Fibroblast of skin of right quadriceps (primary cell): ENCODE results near the gene GANC.

Experiments used
- DNase-seq: peaks from one replicate; pipeline ENCODE4 v3.0.0-alpha.2; 2013

GANC gene

GRCh38 chr15:42348083-42348482 is 75.1 kb downstream of the GANC start:
- DNase-seq = peak; percentile 88

DNA sequence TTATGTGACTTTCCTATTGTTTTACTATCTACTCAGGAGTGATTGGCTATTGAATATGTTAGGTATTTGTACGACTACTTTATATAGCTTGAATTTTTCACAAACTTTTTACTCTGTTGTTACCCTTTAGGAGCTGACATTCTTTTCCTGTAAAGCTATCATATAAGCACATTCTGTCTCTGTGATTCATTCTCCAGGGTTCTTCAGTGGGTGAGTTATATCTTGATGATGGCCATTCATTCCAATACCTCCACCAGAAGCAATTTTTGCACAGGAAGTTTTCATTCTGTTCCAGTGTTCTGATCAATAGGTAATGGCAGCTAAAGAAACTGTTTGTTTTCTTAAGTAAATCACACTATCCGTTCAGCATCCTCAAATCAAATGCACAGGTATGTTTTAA is 76.2 kb downstream of the GANC start:
- peak; percentile 73 for DNase-seq

- no peak for DNase-seq
These were observed 79.4 kb downstream of the GANC start for GRCh38 chr15:42352401-42352800.

DNA sequence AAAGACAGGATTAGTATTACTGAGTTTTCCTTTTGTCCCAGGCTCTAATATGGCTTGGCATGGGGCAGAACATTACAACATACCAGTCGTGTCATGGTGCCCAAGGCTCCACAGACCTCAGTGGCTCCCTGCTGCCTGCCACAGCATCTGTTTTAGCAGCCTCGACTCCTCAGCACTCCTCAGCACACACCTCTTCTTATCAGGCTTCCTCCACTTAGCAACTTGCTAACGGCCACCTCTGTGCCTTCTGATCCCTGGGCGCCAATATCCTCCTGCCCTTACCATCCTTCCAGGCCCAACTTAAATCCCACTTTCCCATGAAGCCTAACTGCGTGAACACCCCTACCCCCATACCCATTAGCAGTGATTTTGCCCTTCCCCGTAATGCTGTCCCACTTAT is 80.1 kb downstream of the GANC start:
- DNase-seq = no peak

- no peak for DNase-seq
These were observed 81.8 kb downstream of the GANC start for GRCh38 chr15:42354824-42355223.

GRCh38 chr15:42355291-42355690 is 82.3 kb downstream of the GANC start:
- DNase-seq = no peak

DNA sequence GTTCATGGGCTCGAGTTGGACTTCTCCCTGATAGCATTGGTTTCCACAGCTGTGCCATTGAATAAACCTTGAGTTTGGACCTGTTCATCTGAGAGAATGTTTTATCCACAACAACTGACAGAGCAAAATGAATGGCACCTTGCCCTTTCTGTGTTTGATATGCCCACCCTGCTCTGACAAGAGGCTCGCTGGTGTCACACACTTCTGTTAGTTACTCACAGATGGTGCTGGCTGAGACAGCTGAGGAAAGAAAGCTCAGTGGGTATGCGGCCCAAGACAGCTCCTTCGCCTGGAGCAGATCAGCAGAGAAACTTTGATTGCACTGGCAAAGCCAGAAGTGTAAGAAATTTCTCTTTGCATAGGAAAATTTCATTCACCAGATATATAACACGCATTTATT is 83.8 kb downstream of the GANC start:
- no peak for DNase-seq

DNA sequence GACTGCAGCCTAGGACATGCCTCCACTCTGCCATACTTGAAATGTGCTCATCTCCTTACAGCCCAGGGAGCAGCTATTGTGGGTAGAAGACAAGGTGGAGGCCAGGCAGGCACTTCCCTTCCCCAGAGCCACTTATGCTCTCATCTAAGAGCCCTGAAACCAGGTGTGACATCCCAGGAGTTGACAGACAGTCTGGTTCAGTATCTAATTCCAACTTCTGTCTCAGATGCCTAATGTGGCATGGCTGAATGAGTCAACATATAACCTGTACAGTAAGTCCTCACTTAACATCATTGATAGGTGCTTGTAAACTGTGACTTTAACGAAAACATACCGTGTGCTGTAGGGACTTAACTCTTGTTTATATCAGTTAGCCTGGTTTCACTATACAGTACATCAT is 85.1 kb downstream of the GANC start:
- DNase-seq = no peak

- DNase-seq = no peak
These were observed 86.2 kb downstream of the GANC start, which contains the start of gene CAPN3 for GRCh38 chr15:42359249-42359648. TSS of gene CAPN3 (plus strand) at chr15:42359501. CDS start at chr15:42359806, 305 bp downstream.

DNA sequence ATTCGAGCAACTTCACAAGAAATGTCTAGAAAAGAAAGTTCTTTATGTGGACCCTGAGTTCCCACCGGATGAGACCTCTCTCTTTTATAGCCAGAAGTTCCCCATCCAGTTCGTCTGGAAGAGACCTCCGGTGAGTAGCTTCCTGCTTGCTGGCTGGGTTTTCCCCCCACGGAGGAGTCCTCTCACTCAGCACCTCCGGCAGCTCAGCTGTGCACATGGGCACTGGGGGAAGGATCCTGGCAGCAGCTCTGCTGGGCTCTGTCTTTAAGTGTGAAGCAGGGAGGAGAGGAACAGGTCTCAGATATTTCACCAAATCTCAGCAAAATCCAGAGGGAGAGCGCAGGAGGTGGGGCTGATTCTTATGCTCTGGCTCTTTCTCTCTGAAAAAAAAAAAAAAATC is 87.0 kb downstream of the GANC start:
- no peak for DNase-seq

- DNase-seq = no peak
These were observed 87.6 kb downstream of the GANC start for GRCh38 chr15:42360535-42361112.

- no peak for DNase-seq
These were observed 90.5 kb downstream of the GANC start for GRCh38 chr15:42363487-42363886.

DNA sequence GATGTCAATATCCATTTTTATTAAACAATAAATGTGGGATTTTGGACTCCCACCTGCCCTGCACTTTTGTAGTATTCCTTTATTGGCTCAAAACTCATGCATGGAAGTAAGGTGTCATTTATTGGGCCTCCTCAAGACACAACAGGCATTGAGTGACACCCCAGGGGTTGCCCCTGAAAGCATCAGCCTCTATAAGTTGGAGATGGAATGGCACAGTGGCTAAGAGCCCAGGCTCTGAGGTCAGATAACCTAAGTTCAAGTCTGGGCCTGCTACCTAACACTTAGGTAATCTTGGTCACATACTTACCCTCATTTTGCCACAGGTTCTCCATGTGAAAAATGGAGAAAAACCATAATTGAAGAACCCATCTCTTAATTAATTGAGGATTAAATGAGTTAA is 90.9 kb downstream of the GANC start:
- DNase-seq = no peak

DNA sequence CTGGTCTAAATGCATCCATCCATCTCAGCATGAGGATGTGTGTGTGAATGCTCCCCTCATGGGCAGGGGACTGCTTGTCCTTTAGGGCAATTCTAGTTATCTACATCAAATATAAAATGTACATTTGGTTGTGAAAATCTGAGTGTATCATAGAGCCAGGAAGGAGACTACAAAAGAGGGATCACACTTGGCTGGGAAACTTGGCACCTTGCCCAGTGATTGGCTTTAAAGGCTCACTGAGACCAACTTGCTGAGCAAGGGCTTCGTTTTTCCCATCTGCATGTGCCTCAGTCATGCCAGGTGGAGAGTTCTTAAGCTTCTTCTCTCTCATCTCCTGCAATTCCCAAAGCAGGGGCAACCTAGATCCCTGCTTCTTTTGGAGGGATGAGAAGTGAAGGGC is 91.5 kb downstream of the GANC start:
- no peak for DNase-seq

DNA sequence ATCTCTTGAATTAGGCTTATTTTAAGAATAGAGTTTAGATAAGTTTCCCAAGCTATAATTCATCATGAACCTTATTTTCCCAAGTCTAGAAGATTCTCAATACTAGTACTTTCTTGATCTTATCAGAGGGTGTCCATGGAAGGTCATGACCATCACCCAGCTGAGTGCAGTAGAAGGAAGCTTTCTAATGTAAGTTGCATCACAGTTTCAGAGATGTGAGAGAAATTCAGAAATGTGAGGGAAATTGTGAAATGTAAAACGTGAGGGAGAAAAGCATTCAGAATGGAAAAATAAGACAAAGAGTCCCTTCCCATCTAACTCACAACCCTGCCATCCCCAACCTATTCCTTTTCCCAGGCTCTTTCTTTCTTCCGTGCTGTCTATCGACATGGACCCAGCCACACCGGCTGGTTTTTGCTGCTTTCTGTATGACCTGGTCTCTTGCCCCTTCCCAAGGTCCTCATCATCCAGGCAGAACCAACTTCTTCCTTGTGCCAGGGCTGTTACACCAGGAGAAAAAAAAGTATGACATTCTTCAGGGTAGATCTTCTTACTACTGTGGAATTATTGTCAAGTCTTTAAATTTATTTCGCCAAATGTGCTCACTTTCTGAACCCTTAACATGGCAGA is 93.0 kb downstream of the GANC start:
- no peak for DNase-seq

DNA sequence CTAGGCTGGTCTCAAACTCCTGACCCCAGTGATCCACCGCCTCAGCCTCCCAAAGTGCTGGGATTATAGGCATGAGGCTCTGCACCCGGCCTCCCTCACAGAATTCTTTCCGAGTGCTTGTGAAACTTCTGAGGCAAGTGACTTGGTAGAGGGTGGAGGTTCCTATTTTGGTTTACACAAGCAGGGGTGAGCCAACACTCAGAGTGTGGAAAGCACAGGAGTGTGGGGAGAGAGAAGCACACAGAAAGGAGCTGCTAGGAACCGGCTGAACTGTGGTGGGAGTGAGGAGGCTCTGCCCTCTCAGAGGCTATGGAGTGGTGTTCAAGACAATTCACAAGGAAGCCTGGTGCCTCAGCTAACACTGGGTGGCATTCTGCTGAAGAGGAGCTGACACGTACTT is 94.0 kb downstream of the GANC start:
- DNase-seq = no peak

GRCh38 chr15:42368096-42368495 is 95.1 kb downstream of the GANC start:
- DNase-seq = peak; percentile 43

DNA sequence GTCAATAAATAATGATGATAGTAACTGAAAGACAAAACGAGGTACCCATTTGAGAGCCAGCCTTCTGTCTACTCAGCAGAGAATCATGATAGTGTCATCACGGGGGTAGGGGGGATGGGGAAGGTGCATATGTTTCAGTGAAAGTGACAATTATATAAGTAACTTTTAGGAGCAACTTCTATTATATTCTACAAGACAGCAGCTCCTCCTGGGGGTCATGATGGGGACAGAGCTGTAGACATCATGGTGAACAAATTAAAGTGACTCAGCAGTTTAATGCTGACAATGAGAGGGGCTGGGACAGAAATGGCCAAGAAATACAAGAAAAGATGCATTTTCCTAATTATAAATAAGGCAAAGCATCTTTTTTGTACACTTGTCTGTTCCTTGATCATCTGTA is 98.1 kb downstream of the GANC start:
- peak; percentile 28 for DNase-seq

DNA sequence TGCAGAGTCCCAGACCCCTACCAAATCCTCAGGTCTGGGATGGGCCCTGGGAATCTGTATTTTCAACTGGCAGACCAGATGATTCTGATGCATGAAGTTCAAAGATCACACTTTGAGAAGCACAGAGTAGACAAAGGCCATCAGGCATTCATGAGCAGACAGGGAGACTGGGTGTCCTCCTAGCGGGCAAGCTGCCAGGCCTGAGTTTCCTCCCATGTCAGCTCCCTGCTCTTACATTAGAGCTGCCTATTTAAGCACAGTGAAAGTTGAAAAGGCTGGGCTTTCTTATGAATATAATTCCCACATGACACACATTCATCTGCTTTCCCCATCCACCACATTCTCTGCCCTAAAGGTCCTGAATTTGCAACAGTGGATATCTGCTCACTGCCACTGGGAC is 100.3 kb downstream of the GANC start:
- DNase-seq = no peak

- DNase-seq = no peak
These were observed 100.9 kb downstream of the GANC start for GRCh38 chr15:42373936-42374335.

GRCh38 chr15:42374810-42375209 is 101.8 kb downstream of the GANC start:
- no peak for DNase-seq

- DNase-seq = no peak
These were observed 102.3 kb downstream of the GANC start for GRCh38 chr15:42375252-42375651.

GRCh38 chr15:42375941-42376340 is 102.9 kb downstream of the GANC start:
- DNase-seq = no peak

DNA sequence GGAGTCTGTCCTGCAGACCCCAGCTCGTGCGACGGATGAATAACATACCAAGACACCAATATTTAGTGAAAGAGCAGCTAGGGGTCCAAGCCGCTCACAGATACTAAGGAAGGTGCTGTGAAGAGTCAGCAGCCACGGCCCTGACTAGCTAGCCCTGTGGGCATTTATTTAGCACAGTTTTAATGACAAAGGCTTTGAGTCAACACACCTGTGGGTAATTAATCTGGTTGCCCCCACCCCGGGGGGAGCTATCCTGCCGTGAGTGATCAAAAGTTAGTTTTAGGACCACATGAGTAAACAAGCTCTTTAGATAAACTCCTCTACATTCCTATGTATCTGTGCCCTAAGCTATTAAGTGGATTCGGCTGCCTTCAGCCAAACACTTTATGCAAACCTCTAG is 105.0 kb downstream of the GANC start:
- no peak for DNase-seq

GRCh38 chr15:42384597-42384996 is 111.6 kb downstream of the GANC start:
- DNase-seq = no peak
